Endothelial cell of umbilical vein (primary cell): Measurements from ENCODE around the gene TAMALIN.

Source experiments
- CTCF ChIP-seq, 2 donors: IDR thresholded peaks; 1 replicate in 1 of 2; 2 replicates in 1 of 2; pipeline ENCODE4 v1.5.1; 2011; ENCODE audit warnings: low read length in 2 of 2, mild to moderate bottlenecking in 2 of 2, moderate library complexity in 2 of 2, control low read depth in 1 of 2, inconsistent platforms in 1 of 2, low read depth in 1 of 2; ENCODE audit not compliant: insufficient read depth in 1 of 2; ENCODE audit errors: extremely low read depth in 1 of 2
- EZH2 ChIP-seq: IDR thresholded peaks from 2 replicates; pipeline ENCODE4 v1.6.1; 2012; ENCODE audit warnings: borderline replicate concordance, low read depth, mild to moderate bottlenecking, moderate library complexity, low read length, inconsistent platforms; ENCODE audit not compliant: severe bottlenecking
- FOS ChIP-seq: IDR thresholded peaks from 2 replicates; pipeline ENCODE4 v1.6.1; 2011; ENCODE audit warnings: mild to moderate bottlenecking, low read length, moderate library complexity, borderline replicate concordance; ENCODE audit not compliant: insufficient read depth
- GATA2 ChIP-seq: IDR thresholded peaks from 2 replicates; pipeline ENCODE4 v1.7.0; 2011; ENCODE audit warnings: low read depth, mild to moderate bottlenecking, moderate library complexity, mixed read lengths, low read length; ENCODE audit not compliant: insufficient read length, insufficient read depth
- JUN ChIP-seq: IDR thresholded peaks from 2 replicates; pipeline ENCODE4 v1.6.1; 2011; ENCODE audit warnings: borderline replicate concordance, low read depth; ENCODE audit not compliant: insufficient read length, insufficient read depth
- MYC ChIP-seq: IDR thresholded peaks from one replicate; pipeline ENCODE4 v1.6.1; 2011; ENCODE audit warnings: mild to moderate bottlenecking, low read depth, low read length
- POLR2A ChIP-seq: IDR thresholded peaks from 2 replicates; pipeline ENCODE4 v1.6.1; 2012; ENCODE audit warnings: low read depth, mild to moderate bottlenecking, control low read depth, low read length
- POLR2AphosphoS5 ChIP-seq: IDR thresholded peaks from 2 replicates; pipeline ENCODE4 v1.6.1; 2012; ENCODE audit warnings: low read depth, mild to moderate bottlenecking, control low read depth, low read length, moderate library complexity; ENCODE audit not compliant: insufficient read depth
- TF ChIP-seq, protein P1 (sequence below): IDR thresholded peaks from 2 replicates; pipeline ENCODE4 v1.6.1; 2011; ENCODE audit not compliant: insufficient read depth, insufficient read length

GRCh38 chr12:52035926-52036325 is 29.2 kb downstream of the TAMALIN start:
- TF ChIP-seq JUN = no peak
- no peak for TF ChIP-seq EZH2
- TF ChIP-seq, protein P1, sequence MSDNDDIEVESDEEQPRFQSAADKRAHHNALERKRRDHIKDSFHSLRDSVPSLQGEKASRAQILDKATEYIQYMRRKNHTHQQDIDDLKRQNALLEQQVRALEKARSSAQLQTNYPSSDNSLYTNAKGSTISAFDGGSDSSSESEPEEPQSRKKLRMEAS = no peak
- no peak for TF ChIP-seq POLR2A
- no peak for TF ChIP-seq CTCF (IDR thresholded peaks at IDR 0.05; ENCODE audit: extremely low read depth in 1 of 2, insufficient read depth in 1 of 2, low read depth in 1 of 2, low read length in 2 of 2)
- no peak for TF ChIP-seq GATA2
- no peak for TF ChIP-seq POLR2AphosphoS5
- TF ChIP-seq MYC = no peak
- TF ChIP-seq FOS = no peak
